ENCODE results near the gene ERCC6L2.

The ERCC6L2 gene

GRCh38 chr9:95963659-95964058 is 88.2 kb downstream of the ERCC6L2 start:
- Histone ChIP-seq H3K79me1 (ENCODE audit: low read length) (no peaks in the 10 kb centered on the region), H3K4me2 (ENCODE audit: low read length) (no peak overlapping the region), H2BK5ac (ENCODE audit: low read length) (no peak overlapping the region), H3K4me1 (ENCODE audit: control insufficient read depth, low read depth, low read length) (no peaks in the 10 kb centered on the region), H3K56ac (ENCODE audit: low read length) (no peak overlapping the region), H3K36me3 (ENCODE audit: control insufficient read depth, insufficient read depth, low read length) (no peaks in the 10 kb centered on the region), H3K79me2 (ENCODE audit: control insufficient read depth, insufficient read depth, low read length) (no peaks in the 10 kb centered on the region), H3K27ac (ENCODE audit: low read depth, low read length) (no peak overlapping the region), H3K4me3 (ENCODE audit: low read length) (no peak overlapping the region), H3K9ac (ENCODE audit: low read length) (no peak overlapping the region), H4K5ac (ENCODE audit: low read length) (no peak overlapping the region), H2BK120ac (ENCODE audit: low read depth, low read length) (no peak overlapping the region), H3K4ac (ENCODE audit: low read depth, low read length) (no peak overlapping the region), H3K27me3 (ENCODE audit: insufficient read depth, low read length, poor library complexity) (no peaks in the 10 kb centered on the region), H3K18ac (ENCODE audit: low read length) (no peak overlapping the region), H2BK15ac (replicated peaks; ENCODE audit: low read depth) (no peak overlapping the region), H3K23ac (ENCODE audit: low read length) (no peak overlapping the region), H2AK5ac (ENCODE audit: low read length) (no peak overlapping the region), H4K8ac (ENCODE audit: low read depth, low read length) (no peak overlapping the region)
- no peak for DNase-seq
- no CpG with 5 or more reads among the region's 3 CpGs for WGBS (ENCODE audit: extremely low coverage, insufficient coverage, low lambda C conversion rate)

- no peak overlapping the region for H2BK15ac ChIP-seq (replicated peaks; ENCODE audit: low read depth)
- H2AK5ac ChIP-seq (ENCODE audit: low read length) = no peak overlapping the region
- H4K5ac ChIP-seq (ENCODE audit: low read length) = no peak overlapping the region
- no peak for DNase-seq
- WGBS (ENCODE audit: extremely low coverage, insufficient coverage, low lambda C conversion rate) = no CpG with 5 or more reads among the region's 2 CpGs
- H3K56ac ChIP-seq (ENCODE audit: low read length) = no peak overlapping the region
- no peak overlapping the region for H2BK5ac ChIP-seq (ENCODE audit: low read length)
- no peak overlapping the region for H3K18ac ChIP-seq (ENCODE audit: low read length)
- H3K4ac ChIP-seq (ENCODE audit: low read depth, low read length) = no peak overlapping the region
- no peaks in the 10 kb centered on the region for H3K27me3 ChIP-seq (ENCODE audit: insufficient read depth, low read length, poor library complexity)
- no peaks in the 10 kb centered on the region for H3K79me2 ChIP-seq (ENCODE audit: control insufficient read depth, insufficient read depth, low read length)
- no peak overlapping the region for H3K4me2 ChIP-seq (ENCODE audit: low read length)
- H3K23ac ChIP-seq (ENCODE audit: low read length) = no peak overlapping the region
- H3K4me1 ChIP-seq (ENCODE audit: control insufficient read depth, low read depth, low read length) = no peaks in the 10 kb centered on the region
- no peak overlapping the region for H2BK120ac ChIP-seq (ENCODE audit: low read depth, low read length)
- no peak overlapping the region for H3K27ac ChIP-seq (ENCODE audit: low read depth, low read length)
- no peak overlapping the region for H3K9ac ChIP-seq (ENCODE audit: low read length)
- H3K36me3 ChIP-seq (ENCODE audit: control insufficient read depth, insufficient read depth, low read length) = no peaks in the 10 kb centered on the region
- H3K79me1 ChIP-seq (ENCODE audit: low read length) = no peaks in the 10 kb centered on the region
- no peak overlapping the region for H3K4me3 ChIP-seq (ENCODE audit: low read length)
- H4K8ac ChIP-seq (ENCODE audit: low read depth, low read length) = no peak overlapping the region
These were observed 90.8 kb downstream of the ERCC6L2 start for GRCh38 chr9:95966306-95966705.

- H3K23ac ChIP-seq (ENCODE audit: low read length) = no peak overlapping the region
- H3K4me3 ChIP-seq (ENCODE audit: low read length) = no peak overlapping the region
- H3K4ac ChIP-seq (ENCODE audit: low read depth, low read length) = no peak overlapping the region
- no peak overlapping the region for H2BK120ac ChIP-seq (ENCODE audit: low read depth, low read length)
- no peak overlapping the region for H3K56ac ChIP-seq (ENCODE audit: low read length)
- no peak overlapping the region for H2BK5ac ChIP-seq (ENCODE audit: low read length)
- H3K4me2 ChIP-seq (ENCODE audit: low read length) = no peak overlapping the region
- no peaks in the 10 kb centered on the region for H3K27me3 ChIP-seq (ENCODE audit: insufficient read depth, low read length, poor library complexity)
- H3K79me1 ChIP-seq (ENCODE audit: low read length) = no peaks in the 10 kb centered on the region
- peak; percentile 51 for DNase-seq
- no peaks in the 10 kb centered on the region for H3K36me3 ChIP-seq (ENCODE audit: control insufficient read depth, insufficient read depth, low read length)
- H2AK5ac ChIP-seq (ENCODE audit: low read length) = no peak overlapping the region
- H4K8ac ChIP-seq (ENCODE audit: low read depth, low read length) = no peak overlapping the region
- H3K4me1 ChIP-seq (ENCODE audit: control insufficient read depth, low read depth, low read length) = no peaks in the 10 kb centered on the region
- H3K18ac ChIP-seq (ENCODE audit: low read length) = no peak overlapping the region
- no peak overlapping the region for H3K9ac ChIP-seq (ENCODE audit: low read length)
- H2BK15ac ChIP-seq (replicated peaks; ENCODE audit: low read depth) = no peak overlapping the region
- H4K5ac ChIP-seq (ENCODE audit: low read length) = no peak overlapping the region
- H3K27ac ChIP-seq (ENCODE audit: low read depth, low read length) = no peak overlapping the region
- no peaks in the 10 kb centered on the region for H3K79me2 ChIP-seq (ENCODE audit: control insufficient read depth, insufficient read depth, low read length)
These were observed 94.8 kb downstream of the ERCC6L2 start for GRCh38 chr9:95970317-95970716.

- Histone ChIP-seq H3K18ac (ENCODE audit: low read length) (no peak overlapping the region), H2BK15ac (replicated peaks; ENCODE audit: low read depth) (no peak overlapping the region), H4K5ac (ENCODE audit: low read length) (no peak overlapping the region), H3K4me2 (ENCODE audit: low read length) (no peak overlapping the region), H3K79me1 (ENCODE audit: low read length) (no peaks in the 10 kb centered on the region), H2AK5ac (ENCODE audit: low read length) (no peak overlapping the region), H3K27ac (ENCODE audit: low read depth, low read length) (no peak overlapping the region), H3K9ac (ENCODE audit: low read length) (no peak overlapping the region), H3K27me3 (ENCODE audit: insufficient read depth, low read length, poor library complexity) (no peaks in the 10 kb centered on the region), H3K56ac (ENCODE audit: low read length) (no peak overlapping the region), H3K4me3 (ENCODE audit: low read length) (no peak overlapping the region), H3K23ac (ENCODE audit: low read length) (no peak overlapping the region), H2BK5ac (ENCODE audit: low read length) (no peak overlapping the region), H3K79me2 (ENCODE audit: control insufficient read depth, insufficient read depth, low read length) (no peaks in the 10 kb centered on the region), H3K36me3 (ENCODE audit: control insufficient read depth, insufficient read depth, low read length) (no peaks in the 10 kb centered on the region), H3K4me1 (ENCODE audit: control insufficient read depth, low read depth, low read length) (no peaks in the 10 kb centered on the region), H4K8ac (ENCODE audit: low read depth, low read length) (no peak overlapping the region), H2BK120ac (ENCODE audit: low read depth, low read length) (no peak overlapping the region), H3K4ac (ENCODE audit: low read depth, low read length) (no peak overlapping the region)
- no peak for DNase-seq
- no CpG with 5 or more reads among the region's 2 CpGs for WGBS (ENCODE audit: extremely low coverage, insufficient coverage, low lambda C conversion rate)
These were observed 96.3 kb downstream of the ERCC6L2 start for GRCh38 chr9:95971815-95972214.

- Histone ChIP-seq H3K56ac (ENCODE audit: low read length) (no peak overlapping the region), H3K4me2 (ENCODE audit: low read length) (no peak overlapping the region), H3K79me1 (ENCODE audit: low read length) (no peaks in the 10 kb centered on the region), H4K8ac (ENCODE audit: low read depth, low read length) (no peak overlapping the region), H3K18ac (ENCODE audit: low read length) (no peak overlapping the region), H2BK5ac (ENCODE audit: low read length) (no peak overlapping the region), H3K27ac (ENCODE audit: low read depth, low read length) (no peak overlapping the region), H3K23ac (ENCODE audit: low read length) (no peak overlapping the region), H3K4ac (ENCODE audit: low read depth, low read length) (no peak overlapping the region), H3K4me1 (ENCODE audit: control insufficient read depth, low read depth, low read length) (no peaks in the 10 kb centered on the region), H2AK5ac (ENCODE audit: low read length) (no peak overlapping the region), H2BK15ac (replicated peaks; ENCODE audit: low read depth) (no peak overlapping the region), H2BK120ac (ENCODE audit: low read depth, low read length) (no peak overlapping the region), H3K27me3 (ENCODE audit: insufficient read depth, low read length, poor library complexity) (no peaks in the 10 kb centered on the region), H4K5ac (ENCODE audit: low read length) (no peak overlapping the region), H3K36me3 (ENCODE audit: control insufficient read depth, insufficient read depth, low read length) (no peaks in the 10 kb centered on the region), H3K9ac (ENCODE audit: low read length) (no peak overlapping the region), H3K4me3 (ENCODE audit: low read length) (no peak overlapping the region), H3K79me2 (ENCODE audit: control insufficient read depth, insufficient read depth, low read length) (no peaks in the 10 kb centered on the region)
- DNase-seq = no peak
- WGBS (ENCODE audit: extremely low coverage, insufficient coverage, low lambda C conversion rate) = 100% methylated on average over 1 of the region's 1 CpG
These were observed 98.9 kb downstream of the ERCC6L2 start for GRCh38 chr9:95974389-95974788.

GRCh38 chr9:95977371-95977770 is 101.9 kb downstream of the ERCC6L2 start:
- Histone ChIP-seq H3K79me1 (ENCODE audit: low read length) (no peaks in the 10 kb centered on the region), H3K56ac (ENCODE audit: low read length) (no peak overlapping the region), H3K27ac (ENCODE audit: low read depth, low read length) (no peak overlapping the region), H3K27me3 (ENCODE audit: insufficient read depth, low read length, poor library complexity) (no peaks in the 10 kb centered on the region), H3K36me3 (ENCODE audit: control insufficient read depth, insufficient read depth, low read length) (no peaks in the 10 kb centered on the region), H3K9ac (ENCODE audit: low read length) (no peak overlapping the region), H3K4me1 (ENCODE audit: control insufficient read depth, low read depth, low read length) (no peaks in the 10 kb centered on the region), H4K5ac (ENCODE audit: low read length) (no peak overlapping the region), H3K4ac (ENCODE audit: low read depth, low read length) (no peak overlapping the region), H4K8ac (ENCODE audit: low read depth, low read length) (no peak overlapping the region), H2AK5ac (ENCODE audit: low read length) (no peak overlapping the region), H2BK120ac (ENCODE audit: low read depth, low read length) (no peak overlapping the region), H3K79me2 (ENCODE audit: control insufficient read depth, insufficient read depth, low read length) (no peaks in the 10 kb centered on the region), H3K4me2 (ENCODE audit: low read length) (no peak overlapping the region), H3K23ac (ENCODE audit: low read length) (no peak overlapping the region), H2BK5ac (ENCODE audit: low read length) (no peak overlapping the region), H3K4me3 (ENCODE audit: low read length) (no peak overlapping the region), H2BK15ac (replicated peaks; ENCODE audit: low read depth) (no peak overlapping the region), H3K18ac (ENCODE audit: low read length) (no peak overlapping the region)
- no CpG with 5 or more reads among the region's 1 CpG for WGBS (ENCODE audit: extremely low coverage, insufficient coverage, low lambda C conversion rate)
- no peak for DNase-seq
